OCI-LY1 (cell line): Measurements from ENCODE around the gene CD81.

Experiments
- CTCF ChIP-seq: fragments of 200-600 bp; sonication (generic), shearing (Covaris generic); IDR thresholded peaks from 2 replicates; pipeline ENCODE4 v1.5.1; 2017; ENCODE audit warnings: mild to moderate bottlenecking, antibody characterized with exemption, low read length, moderate library complexity, mixed read lengths
- EZH2 ChIP-seq: fragments of 200-600 bp; sonication (generic), shearing (Covaris generic); IDR thresholded peaks from 2 replicates; pipeline ENCODE4 v1.8.0; 2017; ENCODE audit warnings: borderline replicate concordance, mixed run types, mild to moderate bottlenecking, antibody characterized with exemption, low read length, moderate library complexity, mixed read lengths

GRCh38 chr11:2359557-2359956 lies 17.6 kb upstream of the CD81 start:
- TF ChIP-seq CTCF (no peak), EZH2 (no peak)
